Right forelimb (tissue), 1 donor: Measurements from ENCODE around the gene FMNL1.
A peak's percentile ranks its signal among the peaks of the same experiment; 100 is the strongest.

Experiments
- DNase-seq: peaks from one replicate; pipeline ENCODE4 v3.0.0-alpha.2; 2018

The FMNL1 gene

DNA sequence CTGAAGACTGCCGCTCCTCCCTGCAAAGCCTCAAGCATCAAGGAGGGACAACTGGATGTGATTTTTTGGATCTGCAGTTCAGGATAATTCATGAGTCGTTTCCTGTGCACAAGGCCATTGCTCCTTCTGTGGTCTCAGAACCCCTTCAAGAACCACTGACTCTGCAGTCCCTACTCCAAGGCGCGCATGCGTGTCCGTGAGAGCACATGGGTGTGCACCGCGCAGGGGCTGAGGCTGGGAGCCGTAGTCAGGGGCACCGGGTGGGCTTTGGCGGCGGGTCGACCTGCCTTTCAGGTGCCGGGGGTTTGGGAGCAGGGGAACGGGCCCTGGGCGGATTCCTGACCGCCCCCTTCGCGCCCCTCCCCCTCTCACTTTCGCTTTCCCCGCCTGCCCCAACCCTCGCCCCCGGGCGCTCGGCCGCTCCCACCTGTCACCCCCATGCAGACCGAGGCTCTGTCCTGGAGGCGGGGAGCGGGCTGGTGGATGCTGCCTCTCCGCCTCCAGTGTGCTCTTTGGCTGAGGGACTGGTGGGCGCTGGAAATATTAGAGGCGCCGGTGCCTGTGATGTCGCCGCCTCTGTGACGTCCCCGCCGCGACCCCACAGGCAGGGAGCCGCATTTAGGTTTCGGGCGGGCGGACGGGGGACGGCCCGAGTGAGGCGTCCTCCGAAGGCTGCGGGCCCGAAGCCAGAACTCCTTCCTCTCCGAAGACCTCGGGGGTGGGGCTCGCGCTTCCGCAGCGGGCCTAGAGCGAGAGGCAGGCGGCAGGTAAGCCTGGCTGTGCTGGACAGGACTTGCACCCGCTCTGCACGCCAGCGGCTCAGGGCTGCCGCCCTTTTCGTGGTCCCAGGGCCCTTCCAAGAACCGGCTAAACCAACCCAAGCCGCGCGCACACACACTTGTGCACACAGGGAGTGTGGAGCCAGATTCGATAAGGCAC is 40.2 kb downstream of the FMNL1 start, which contains the start of gene SPATA32:
SPATA32 (minus strand) TSS at position 518 of the 939 bp plus-strand sequence; CDS start at position 440, 78 bp downstream.
- DNase-seq, result peak; percentile 68

DNA sequence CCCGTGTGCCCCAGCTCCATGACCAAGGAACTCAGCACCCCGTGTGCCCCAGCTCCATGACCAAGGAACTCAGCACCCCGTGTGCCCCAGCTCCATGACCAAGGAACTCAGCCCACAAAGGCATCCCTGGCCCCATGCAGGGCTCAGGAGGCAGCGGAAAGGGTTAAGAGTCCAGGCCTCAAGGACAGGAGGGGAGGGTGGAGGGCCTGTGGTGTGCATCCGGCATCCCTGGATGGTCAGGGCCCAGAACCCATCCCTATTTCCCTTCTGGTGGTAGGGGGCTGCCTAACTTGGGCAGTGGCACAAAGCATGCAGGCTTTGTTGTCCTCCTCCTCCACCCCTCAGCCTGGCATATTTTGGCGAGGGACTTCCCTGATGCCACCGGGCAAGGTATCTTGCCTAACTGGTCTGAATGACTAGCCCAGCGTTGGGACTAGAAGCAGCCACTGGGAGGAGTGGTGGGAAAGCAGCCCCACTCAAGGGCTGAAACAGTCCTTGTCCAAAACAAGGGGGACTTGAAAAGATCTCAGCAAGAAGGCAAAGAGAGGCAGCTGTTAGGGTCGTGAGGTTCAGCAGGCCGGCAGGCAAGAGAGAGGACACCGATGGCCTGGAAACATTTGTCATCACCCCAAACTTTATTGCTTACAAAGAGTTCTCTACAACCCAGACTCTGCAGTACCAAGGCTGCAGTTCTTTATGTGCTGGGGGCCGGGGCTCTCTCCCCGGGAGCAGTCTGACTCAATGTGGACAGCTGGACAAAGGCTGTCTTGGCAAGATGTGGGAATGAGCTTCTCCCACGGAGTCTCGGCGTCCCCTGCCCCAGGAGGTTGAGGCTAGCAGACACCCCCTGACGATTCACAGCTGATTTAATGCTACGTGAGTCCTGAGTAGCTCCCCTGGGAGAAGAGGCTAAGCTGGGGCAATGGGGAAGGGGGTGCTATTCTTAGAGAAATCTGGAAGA is 41.1 kb downstream of the FMNL1 start:
- DNase-seq, result no peak

DNA sequence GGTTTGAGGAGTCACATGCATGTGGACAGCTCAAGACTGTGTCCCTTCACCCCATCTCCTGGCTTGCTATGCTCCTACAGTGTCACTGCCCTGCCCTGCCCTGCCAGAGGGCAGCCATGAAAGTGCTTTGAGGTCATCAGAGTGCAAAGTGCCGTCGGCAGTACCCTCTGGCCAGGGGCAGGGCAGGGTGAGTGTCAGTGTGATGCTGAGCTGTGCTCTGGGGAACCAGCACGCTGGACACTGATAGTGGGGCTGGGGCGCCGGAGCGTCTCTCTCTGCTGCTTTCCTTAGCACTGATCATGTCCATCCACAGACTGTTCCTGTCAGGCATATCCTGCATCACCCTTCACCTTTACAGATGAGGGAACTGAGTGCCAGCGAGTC is 41.8 kb downstream of the FMNL1 start:
- DNase-seq, result no peak

DNA sequence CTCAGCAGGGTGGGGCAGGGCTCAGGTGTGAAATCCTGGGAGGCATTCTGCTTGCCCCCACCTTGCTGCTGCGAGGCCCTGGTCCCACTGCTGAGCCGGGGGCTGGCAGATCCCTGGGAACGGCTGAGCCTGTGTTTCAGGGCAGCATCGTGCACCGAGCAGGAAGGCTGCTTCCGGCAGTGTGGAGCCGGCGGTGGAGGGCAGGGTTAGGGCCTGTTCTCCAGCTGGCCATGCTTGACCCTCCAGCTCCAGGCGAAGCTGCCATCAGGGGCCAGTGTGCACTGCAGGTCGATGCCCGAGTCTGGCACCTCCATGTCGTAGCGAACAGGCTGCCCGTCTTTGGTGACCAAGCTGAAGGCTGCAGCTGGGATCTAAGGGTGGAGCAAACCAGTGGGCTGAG is 42.7 kb downstream of the FMNL1 start:
- no peak for DNase-seq

DNA sequence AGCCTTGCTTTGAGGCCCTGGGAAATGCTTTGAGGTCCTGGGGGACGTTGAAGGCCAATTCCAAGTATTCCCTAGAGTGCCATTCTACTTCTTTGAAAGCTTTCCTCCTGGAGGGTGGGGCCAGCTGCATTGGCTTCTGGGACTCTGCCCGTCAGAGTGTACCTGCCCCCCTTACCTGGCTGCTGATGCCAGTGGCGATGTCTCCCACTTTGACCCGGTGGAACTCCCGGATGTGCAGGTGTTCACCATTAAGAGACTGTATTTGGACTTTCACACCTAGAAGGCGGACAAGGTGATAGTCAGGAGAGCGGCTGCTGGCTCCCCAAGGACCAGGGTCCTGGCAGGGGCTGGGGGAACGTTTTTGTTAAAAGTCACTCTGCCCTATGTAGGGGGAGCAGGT is 43.3 kb downstream of the FMNL1 start:
- no peak for DNase-seq

DNA sequence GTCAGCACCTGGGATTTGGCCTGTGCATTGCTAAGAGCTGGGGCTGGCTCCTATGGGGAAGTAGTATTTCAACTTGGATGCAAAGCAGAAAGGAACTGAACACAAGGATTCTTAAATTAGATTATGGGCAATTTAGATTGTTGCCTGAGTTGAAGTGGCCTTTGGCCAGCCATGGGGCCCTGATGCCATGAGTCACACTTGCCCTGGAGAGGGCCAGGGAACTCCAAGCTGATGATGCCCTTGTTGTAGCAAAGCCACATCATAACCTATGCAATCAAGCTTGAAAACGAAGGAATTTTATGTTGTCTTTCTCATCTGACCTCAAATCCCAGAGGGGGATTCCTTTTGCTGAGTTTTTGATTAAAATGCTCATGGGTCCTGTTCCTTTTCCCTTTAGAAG is 44.1 kb downstream of the FMNL1 start:
- no peak for DNase-seq

DNA sequence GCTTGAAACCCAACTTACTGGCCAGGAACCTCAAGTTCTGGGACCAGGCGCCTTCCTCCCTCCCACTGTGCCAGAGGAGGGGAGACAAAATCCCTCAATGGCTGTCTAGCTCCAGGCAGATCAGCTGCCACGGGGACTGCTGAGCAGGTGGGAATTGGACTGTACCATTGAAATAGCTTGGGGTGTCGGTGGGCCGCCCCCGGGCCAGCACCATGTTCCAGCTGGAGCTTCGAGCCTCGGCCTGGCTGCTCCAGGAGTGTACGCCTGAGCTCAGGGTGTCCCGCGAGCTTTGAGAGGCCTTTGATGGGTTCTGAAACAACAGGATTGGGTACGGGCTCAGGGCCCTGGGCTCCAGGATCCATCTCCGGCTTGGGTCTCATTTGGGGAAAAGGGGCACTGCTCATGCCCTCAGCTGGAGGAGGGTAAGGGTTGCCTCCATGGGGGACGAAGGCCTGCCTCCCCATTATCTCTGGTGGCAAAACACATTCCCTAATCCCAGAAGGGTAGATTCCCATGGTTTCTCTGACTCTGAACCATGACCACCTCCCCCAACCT is 44.8 kb downstream of the FMNL1 start:
- no peak for DNase-seq

DNA sequence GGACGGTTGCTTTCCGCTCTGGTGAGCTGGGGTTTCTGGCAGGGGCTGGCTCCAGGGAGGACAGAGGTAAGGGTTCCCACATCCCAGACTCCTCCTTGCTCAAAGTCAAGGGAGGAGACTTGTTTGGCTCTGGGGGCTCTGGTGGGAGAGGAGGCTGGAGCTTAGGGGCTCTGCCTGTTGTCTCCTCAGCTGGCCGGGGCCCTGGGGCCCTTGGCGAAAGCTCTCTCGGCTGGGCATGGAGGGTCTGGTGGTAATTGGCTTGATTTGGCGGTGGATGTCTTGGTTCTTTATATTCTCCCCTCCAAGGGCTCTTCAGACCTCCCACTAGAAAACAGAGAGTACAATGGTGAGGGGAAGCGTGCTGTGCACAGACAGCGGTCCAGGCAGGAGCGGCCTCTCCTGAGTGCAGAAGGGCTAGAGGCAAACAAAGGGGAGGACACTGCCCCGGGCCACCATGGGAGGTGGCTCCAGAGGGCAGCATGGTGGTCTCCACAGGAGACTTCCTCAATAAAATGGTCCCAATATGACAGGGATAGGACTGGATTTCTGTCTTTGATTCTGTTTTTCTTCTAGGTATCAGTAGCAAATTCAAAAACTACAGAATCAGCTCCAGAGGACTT is 45.9 kb downstream of the FMNL1 start:
- no peak for DNase-seq

DNA sequence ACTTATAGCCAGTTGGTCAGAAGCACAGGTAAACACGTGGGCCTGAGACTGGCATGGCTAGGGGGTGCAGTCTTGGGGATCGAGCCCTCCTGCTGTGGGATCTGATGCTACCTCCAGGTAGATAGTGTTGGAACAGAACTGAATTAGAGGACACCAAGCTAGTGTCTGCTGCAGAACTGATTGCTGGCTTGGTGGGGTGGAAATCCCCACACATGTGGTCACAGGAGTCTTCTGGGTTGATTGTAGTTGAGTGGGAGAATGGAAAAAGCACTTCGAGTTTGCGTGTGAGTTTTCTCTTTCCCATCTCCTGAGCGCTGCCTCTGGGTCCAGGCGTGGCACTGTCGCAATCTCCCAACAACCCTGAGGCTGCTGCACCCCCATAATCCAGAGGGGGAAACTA is 48.2 kb downstream of the FMNL1 start:
- no peak for DNase-seq

DNA sequence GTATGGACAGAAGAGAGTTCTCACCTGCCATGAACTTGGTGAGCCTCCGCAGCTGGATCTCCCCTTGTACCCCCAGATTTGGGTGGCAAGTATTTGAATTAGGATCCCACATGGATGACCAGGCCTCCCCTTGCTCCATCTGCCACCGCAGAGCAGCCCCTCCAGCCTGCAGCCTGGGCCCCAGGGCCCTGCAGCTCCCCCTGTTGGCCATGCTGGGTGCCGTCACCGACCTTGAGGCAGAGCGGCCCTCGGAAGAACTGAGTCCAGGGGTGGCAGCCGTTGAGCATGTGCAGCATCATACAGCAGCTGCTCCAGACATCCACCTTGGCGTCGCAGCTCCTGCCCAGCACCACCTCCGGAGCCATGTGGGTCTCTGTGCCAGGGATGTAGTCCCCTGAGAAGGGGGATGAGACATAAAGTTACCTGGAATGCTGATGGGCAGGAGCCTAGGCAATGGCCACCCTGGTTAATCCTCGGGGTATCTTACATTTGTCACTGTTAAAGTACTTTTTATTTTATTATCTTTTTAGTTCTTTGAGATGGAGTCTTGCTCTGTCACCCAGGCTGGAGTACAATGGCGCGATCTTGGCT is 49.2 kb downstream of the FMNL1 start:
- DNase-seq, result no peak

DNA sequence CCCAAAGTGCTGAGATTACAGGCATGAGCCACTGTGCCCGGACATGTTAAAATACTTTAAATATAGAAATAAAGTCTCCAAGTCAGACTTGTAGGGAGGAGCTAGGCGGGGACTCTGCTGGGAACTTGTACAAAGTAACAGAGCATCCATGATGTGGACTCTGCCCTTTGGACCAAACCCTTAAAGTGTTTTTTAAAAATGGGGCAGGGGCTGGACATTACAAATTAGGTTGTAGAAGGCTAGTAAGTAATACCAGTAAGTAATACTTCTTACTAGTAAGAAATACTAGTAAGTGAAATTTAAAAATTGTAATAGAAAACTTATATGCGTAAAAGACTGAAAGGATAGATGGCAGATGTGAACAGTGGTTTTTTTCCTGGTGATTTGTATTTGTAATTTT is 49.9 kb downstream of the FMNL1 start:
- DNase-seq, result no peak

DNA sequence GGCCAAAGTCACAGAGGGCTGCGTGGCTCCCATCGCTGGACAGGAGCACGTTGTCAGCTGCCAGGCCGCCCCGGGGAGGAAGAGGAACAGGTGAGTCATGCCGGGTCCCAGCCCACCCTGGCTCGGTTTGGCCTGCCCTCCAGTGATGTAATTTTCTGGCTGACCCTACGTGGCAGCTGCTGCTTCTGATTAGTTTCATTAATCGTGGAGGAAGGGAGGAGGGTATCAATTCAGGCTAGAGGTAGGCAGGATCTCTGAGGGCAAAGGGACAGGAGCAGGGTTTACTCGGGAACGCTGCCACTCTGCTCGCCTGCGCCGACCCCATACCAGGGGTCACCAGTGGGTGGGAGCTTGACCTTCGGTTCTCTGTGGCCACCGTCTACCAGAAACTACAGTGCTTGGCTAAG is 51.9 kb downstream of the FMNL1 start:
- DNase-seq, result no peak

DNA sequence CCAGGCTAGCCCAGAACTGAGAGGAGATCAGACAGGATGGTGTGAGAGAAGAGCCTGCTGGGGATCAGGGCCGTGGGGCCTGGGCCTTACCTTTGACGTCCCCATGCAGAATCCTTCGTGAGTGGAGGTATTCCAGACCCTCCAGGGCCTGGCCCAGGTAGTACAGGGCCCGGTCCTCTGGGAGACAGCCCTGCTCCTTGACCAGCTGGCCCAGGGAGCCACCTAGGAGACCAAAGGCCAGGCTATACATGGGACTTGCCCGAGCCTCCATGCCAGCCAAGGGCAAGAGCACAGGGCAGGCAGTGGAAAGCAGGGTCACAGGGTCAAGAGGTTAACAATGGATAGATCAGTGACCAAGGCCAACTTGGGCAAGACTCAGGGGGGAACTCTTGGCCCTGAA is 52.3 kb downstream of the FMNL1 start:
- no peak for DNase-seq

DNA sequence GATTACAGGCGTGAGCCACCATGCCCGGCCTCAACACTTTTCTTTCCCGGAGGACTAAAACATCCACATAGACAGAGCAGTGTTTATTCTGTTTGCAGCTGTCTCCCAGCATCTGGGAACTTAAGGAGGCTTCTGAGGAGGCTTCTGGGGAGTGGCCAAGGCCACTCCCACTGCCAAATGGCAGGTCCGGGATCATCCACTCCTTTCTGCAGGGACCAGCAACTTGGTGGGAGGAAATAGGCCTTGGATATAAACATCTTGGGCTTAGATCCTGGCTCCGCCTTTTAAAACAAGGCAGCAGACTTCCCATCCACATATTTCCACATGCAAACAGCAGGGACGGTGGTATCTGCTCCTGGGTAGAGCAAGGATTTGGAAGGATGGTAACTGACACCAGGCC is 54.3 kb downstream of the FMNL1 start:
- no peak for DNase-seq

DNA sequence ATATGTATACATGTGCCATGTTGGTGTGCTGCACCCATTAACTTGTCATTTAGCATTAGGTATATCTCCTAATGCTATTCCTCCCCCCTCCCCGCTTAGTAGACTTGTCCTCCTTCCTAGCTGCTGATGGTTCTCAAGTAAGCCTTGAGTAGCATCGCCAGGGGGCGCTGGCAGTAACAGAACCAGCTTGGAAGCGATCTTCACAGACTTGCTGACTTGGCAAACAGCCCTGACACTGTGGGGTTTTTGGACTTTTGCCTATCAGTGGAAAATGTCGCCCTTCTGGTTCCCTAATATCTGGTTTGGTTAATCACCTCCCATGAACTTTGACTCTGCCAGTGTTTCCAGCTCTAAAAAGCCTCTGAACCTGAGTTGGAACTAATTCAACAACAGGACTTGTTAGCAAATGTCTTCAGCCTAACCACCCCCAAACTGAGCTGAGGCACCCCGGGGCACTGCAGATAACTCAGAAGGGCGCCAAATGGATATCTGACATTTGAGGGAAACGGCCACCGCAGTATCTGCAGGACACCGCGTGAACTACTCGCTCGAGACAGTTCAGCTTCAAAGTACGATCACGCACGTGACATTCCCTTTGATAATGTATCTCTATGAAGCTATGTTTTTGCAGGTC is 55.6 kb downstream of the FMNL1 start:
- DNase-seq, result peak; percentile 88

DNA sequence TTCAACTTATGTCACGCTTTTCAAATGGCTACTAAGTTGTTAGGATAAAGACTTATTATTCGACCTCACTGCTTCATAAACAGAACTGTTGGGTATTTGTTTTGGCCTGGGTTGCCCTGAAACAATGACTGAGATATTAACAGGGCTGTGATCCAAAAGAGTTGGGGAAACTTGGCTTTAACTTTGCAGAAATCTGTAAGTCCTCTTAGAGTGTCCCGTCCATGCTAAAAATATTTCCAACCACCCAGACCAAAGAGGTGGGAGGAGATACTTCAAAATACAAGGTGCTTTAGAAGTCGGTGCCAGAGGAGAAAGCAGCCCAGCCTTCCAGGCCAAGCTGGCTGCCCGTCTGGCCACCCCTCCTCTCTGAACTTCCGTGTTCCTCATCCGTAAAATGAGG is 56.3 kb downstream of the FMNL1 start:
- no peak for DNase-seq

DNA sequence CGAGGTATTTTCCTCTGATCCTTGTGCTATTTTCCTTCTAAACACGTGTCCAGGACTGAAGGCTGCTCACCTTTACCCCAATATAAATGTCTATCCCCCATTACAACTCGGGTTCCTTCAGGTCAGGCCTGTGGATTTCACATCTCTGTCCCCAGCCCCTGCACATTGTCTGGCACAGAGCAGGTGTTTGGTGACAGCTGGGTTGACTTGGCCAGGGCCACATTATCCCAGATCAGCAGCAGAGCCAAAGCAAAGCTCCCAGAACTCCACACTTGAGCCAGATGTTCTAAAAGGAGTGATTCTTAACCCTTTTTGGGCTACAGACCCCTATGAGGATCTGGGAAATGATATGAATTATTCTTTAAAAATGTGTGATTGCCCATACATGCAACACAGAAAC is 58.2 kb downstream of the FMNL1 start:
- DNase-seq, result no peak

DNA sequence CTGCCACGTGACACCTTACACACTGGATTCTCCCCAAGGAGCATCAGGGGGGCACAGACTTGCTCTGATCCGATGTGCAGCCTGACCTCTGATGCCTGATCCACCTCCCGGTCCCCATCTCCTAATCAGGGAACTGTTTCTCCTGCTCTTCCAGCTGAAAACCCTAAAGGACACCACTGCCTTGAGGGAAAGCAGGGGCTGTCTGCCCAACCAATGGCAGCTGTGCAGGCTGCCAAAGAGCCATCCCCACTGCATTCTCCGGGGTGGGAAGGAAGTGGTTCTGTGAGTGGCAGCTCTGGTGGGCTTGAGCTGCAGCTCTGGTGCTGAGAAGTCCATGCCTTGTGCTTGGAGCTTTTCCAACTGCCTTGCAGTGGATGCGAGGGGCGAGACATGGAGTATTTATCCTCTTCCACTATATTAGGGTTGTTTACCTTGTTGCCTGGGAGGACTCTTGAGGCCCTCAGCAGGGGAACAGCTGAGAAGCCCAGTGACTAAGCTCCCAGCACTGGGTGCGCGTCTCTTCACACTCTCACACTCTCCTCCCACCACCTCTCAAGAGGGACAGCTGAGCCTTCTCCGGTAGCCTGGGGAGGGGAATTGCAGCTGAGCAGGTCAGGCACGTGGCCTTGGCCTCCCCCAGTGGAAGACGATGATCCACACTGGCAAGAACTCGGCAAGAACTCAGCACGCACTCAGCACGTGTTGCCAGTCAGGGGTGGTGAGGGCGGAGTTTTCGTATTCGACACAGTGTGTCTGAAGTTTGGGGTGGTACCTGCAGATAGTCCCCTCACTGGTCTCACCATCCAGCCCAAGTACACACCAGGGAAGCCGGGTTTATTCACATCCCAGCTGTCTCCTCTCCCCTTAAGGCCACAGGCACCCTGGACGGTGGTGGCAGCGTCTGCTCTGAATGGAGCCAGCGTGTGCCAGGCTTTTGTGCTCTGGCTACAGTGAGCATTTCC is 61.3 kb downstream of the FMNL1 start:
- no peak for DNase-seq

DNA sequence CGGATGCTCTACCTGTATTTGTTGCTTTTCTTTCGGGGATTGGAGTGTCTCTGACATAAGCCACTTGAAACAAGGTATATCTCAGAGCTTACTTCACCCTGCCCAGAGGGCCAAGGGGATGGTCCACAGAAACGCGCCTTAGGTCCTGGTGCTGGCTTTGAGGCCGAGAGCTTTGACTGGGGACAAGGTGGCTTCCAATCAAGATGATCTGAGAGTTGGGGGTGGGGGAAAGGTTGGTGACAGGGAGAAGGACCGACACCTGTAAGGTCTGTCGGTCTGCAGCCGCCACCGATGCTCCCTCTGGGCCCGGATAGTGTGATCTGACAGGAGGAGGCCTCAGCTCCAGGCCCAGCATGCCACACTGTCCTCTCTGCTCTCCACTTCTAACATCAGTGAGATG is 62.0 kb downstream of the FMNL1 start:
- no peak for DNase-seq
